Spleen (tissue), 11 donors: ENCODE results near the gene PLXNC1. TPM values are rescaled to one million over a fixed set of nuclear protein-coding genes. Genes with fewer than 3 reads are reported as not detected.

ENCODE experiments used
- DNase-seq: peaks from one replicate; pipeline ENCODE4 v3.0.0-alpha.2; 2020
- H3K27ac ChIP-seq, 8 donors: fragments of 200-600 bp; sonication (generic) in 7 of 8; 1 replicate in 4 of 8; 2 replicates in 4 of 8; pipeline versions ENCODE4 v1.5.0 to v1.8.0; 2016 to 2021; ENCODE audit warnings: inconsistent platforms in 4 of 8, mild to moderate bottlenecking in 4 of 8, moderate library complexity in 1 of 8
- H3K27me3 ChIP-seq, 7 donors: fragments of 200-600 bp; sonication (generic) in 6 of 7; replicated peaks in 1 of 7; 1 replicate in 4 of 7; 2 replicates in 3 of 7; pipeline versions ENCODE4 v1.5.0 to v1.8.0; 2016 to 2021; ENCODE audit warnings: inconsistent platforms in 3 of 7, mild to moderate bottlenecking in 1 of 7
- H3K36me3 ChIP-seq, 6 donors: fragments of 200-600 bp; sonication (generic) in 5 of 6; 1 replicate in 4 of 6; 2 replicates in 2 of 6; pipeline versions ENCODE4 v1.5.0 to v1.8.0; 2016 to 2021; ENCODE audit warnings: inconsistent platforms in 2 of 6
- H3K4me1 ChIP-seq, 6 donors: fragments of 200-600 bp; sonication (generic) in 5 of 6; 1 replicate in 3 of 6; 2 replicates in 3 of 6; pipeline versions ENCODE4 v1.5.0 to v1.8.0; 2016 to 2021; ENCODE audit warnings: inconsistent platforms in 3 of 6
- H3K4me3 ChIP-seq, 8 donors: fragments of 200-600 bp; sonication (generic) in 7 of 8; 1 replicate in 4 of 8; 2 replicates in 4 of 8; pipeline versions ENCODE4 v1.5.0 to v1.8.0; 2016 to 2021; ENCODE audit warnings: inconsistent platforms in 4 of 8, mild to moderate bottlenecking in 4 of 8, moderate library complexity in 2 of 8
- H3K9me3 ChIP-seq, 8 donors: fragments of 200-600 bp; sonication (generic) in 7 of 8; 1 replicate in 4 of 8; 2 replicates in 4 of 8; pipeline versions ENCODE4 v1.5.0 to v1.8.0; 2016 to 2021; ENCODE audit warnings: inconsistent platforms in 4 of 8
- CTCF ChIP-seq, 11 experiments: fragments of 200-600 bp in 7 of 11; fragments of 450-650 bp in 4 of 11; sonication (generic) in 4 of 11; IDR thresholded peaks in 8 of 11; conservative IDR thresholded peaks in 3 of 11; 1 replicate in 7 of 11; 2 replicates in 4 of 11; pipeline versions ENCODE4 v1.4.0 to v1.8.0; 2016 to 2021; ENCODE audit warnings: antibody characterized with exemption in 11 of 11, inconsistent platforms in 4 of 11, mild to moderate bottlenecking in 1 of 11
- POLR2A ChIP-seq, 3 donors: fragments of 450-650 bp; IDR thresholded peaks; one replicate each; pipeline ENCODE4 v1.5.1; 2017; ENCODE audit warnings: antibody characterized with exemption in 3 of 3, mild to moderate bottlenecking in 1 of 3
- POLR2AphosphoS5 ChIP-seq, 3 donors: sonication (generic); formaldehyde crosslinking; IDR thresholded peaks; one replicate each; pipeline ENCODE4 v1.5.1; 2017; ENCODE audit warnings: antibody characterized with exemption in 3 of 3
- WGBS, 5 donors: extraction: QIAGEN DNeasy Blood & Tissue Kit in 3 of 5; methylation state at CpG; one replicate each; pipeline versions ENCODE4 v1.1.5 to v1.1.7; 2013 to 2018; 5-methylcytosine and 5-hydroxymethylcytosine counted together
- intact Hi-C: fragments of 100-400 bp; cut with DNase I; formaldehyde crosslinking; loops from one replicate; pipeline ENCODE4 v1.15.0; 2023; ENCODE audit warnings: low total_unique reads
- polyA plus RNA-seq, 3 donors: library from polyadenylated mRNA; stranded (reverse); fragments of 200-250 nt; gene quantifications; one replicate each; pipeline ENCODE4 v1.2.1, GENCODE V29; 2013
- total RNA-seq, 7 donors: library from RNA; depleted of rRNA in 3 of 7; stranded (reverse); fragments of >200 nt in 3 of 7; fragmentation: NEBNext Ultra II Directional in 4 of 7; extraction: Animal tissue kit (Norgen Biotek cat#: 25700) in 4 of 7; gene quantifications; one replicate each; pipeline versions ENCODE4 v1.1.0 to v1.2.1, GENCODE V29; 2016 to 2021
- donor health status: healthy with polysubstance abuse.
- donor health status: DM: no; HTN: no; CAD: no; lungs with moderate emphysema.
- donor health status: DM: no; HTN: no; CAD: no.
- donor health status: Bipolar disorder and iron deficiency.
- donor health status: healthy.
- donor health status: DM: no; HTN: no; CAD: no.
- donor health status: DM: yes; HTN: yes; CAD: no.

The PLXNC1 gene
- total and polyA plus RNA-seq, 10 donors = 6.8 to 138 (median 69.7) TPM

- 35 to 62% (median 40%) methylated on average over 1 of the region's 1 CpG for WGBS, 5 donors
- Histone ChIP-seq H3K36me3 (peaks cover 0 to 32% (median 15%) of the 10 kb centered on the region in 6 donors), H3K27ac (no peak overlapping the region), H3K27me3 (no peaks in the 10 kb centered on the region), H3K9me3 (peaks cover 5 to 57% (median 51%) of the 10 kb centered on the region in 8 donors), H3K4me1 (peaks cover 0 to 12% (median 0%) of the 10 kb centered on the region in 6 donors), H3K4me3 (no peak overlapping the region)
- no peak for DNase-seq
- intact Hi-C loops = no loop called here
- TF ChIP-seq CTCF (IDR thresholded peaks at IDR 0.05 in 8 of 11, conservative IDR thresholded peaks at IDR 0.05 in 3 of 11) = no peak
- no peak for TF ChIP-seq POLR2A (IDR thresholded peaks at IDR 0.05)
- TF ChIP-seq POLR2AphosphoS5 (IDR thresholded peaks at IDR 0.05) = no peak
Measured at GRCh38 chr12:94318181-94318580, 169.8 kb downstream of the PLXNC1 start.

GRCh38 chr12:94320109-94320508 lies 171.7 kb downstream of the PLXNC1 start:
- H3K4me1 ChIP-seq = peaks cover 0 to 12% (median 0%) of the 10 kb centered on the region in 6 donors
- TF ChIP-seq POLR2AphosphoS5 (IDR thresholded peaks at IDR 0.05) (no peak), CTCF (IDR thresholded peaks at IDR 0.05 in 8 of 11, conservative IDR thresholded peaks at IDR 0.05 in 3 of 11) (no peak), POLR2A (IDR thresholded peaks at IDR 0.05) (no peak)
- no peak overlapping the region for H3K4me3 ChIP-seq
- no peak overlapping the region for H3K27ac ChIP-seq
- no peaks in the 10 kb centered on the region for H3K27me3 ChIP-seq
- intact Hi-C loops = no loop called here
- H3K36me3 ChIP-seq = peaks cover 0 to 46% (median 17%) of the 10 kb centered on the region in 6 donors
- H3K9me3 ChIP-seq = peaks cover 5 to 55% (median 43%) of the 10 kb centered on the region in 8 donors
- DNase-seq = no peak

GRCh38 chr12:94322346-94322745 lies 174.0 kb downstream of the PLXNC1 start:
- H3K36me3 ChIP-seq = peaks cover 0 to 66% (median 17%) of the 10 kb centered on the region in 6 donors

GRCh38 chr12:94326234-94326633 lies 177.9 kb downstream of the PLXNC1 start:
- 70 to 91% (median 84%) methylated on average over 1 of the region's 1 CpG for WGBS, 5 donors
- peaks cover 0 to 5% (median 4%) of the 10 kb centered on the region in 8 donors for H3K9me3 ChIP-seq
- H3K4me3 ChIP-seq = no peak overlapping the region
- no peaks in the 10 kb centered on the region for H3K4me1 ChIP-seq
- H3K27me3 ChIP-seq = no peaks in the 10 kb centered on the region
- H3K36me3 ChIP-seq = peaks cover 0 to 77% (median 15%) of the 10 kb centered on the region in 6 donors
- no peak for DNase-seq
- intact Hi-C loops = no loop called here
- no peak for TF ChIP-seq POLR2A (IDR thresholded peaks at IDR 0.05)
- TF ChIP-seq CTCF (IDR thresholded peaks at IDR 0.05 in 8 of 11, conservative IDR thresholded peaks at IDR 0.05 in 3 of 11) = no peak
- no peak for TF ChIP-seq POLR2AphosphoS5 (IDR thresholded peaks at IDR 0.05)
- H3K27ac ChIP-seq = no peak overlapping the region

More at GRCh38 chr12:94322346-94322745, 174.0 kb downstream of the PLXNC1 start:
- Histone ChIP-seq H3K4me3 (no peak overlapping the region), H3K4me1 (peaks cover 0 to 12% (median 0%) of the 10 kb centered on the region in 6 donors), H3K9me3 (peaks cover 5 to 44% (median 34%) of the 10 kb centered on the region in 8 donors), H3K27ac (no peak overlapping the region), H3K27me3 (no peaks in the 10 kb centered on the region)
- 88 to 100% (median 91%) methylated on average over 2 of the region's 2 CpGs for WGBS, 5 donors
- intact Hi-C loops = no loop called here
- TF ChIP-seq CTCF (IDR thresholded peaks at IDR 0.05 in 8 of 11, conservative IDR thresholded peaks at IDR 0.05 in 3 of 11) (no peak), POLR2AphosphoS5 (IDR thresholded peaks at IDR 0.05) (no peak), POLR2A (IDR thresholded peaks at IDR 0.05) (no peak)
- DNase-seq = no peak
